ENCODE results near the gene MYF5. TPM values are rescaled to one million over a fixed set of nuclear protein-coding genes. Genes with fewer than 3 reads are reported as not detected.

Gene MYF5
- total and polyA plus RNA-seq, 5 donors from 2014 or later, result not detected

- Mint-ChIP-seq H3K27ac (no peak overlapping the region), H3K27me3 (peaks cover 22% of the 10 kb centered on the region), H3K9me3 (peaks cover 0 to 7% (median 0%) of the 10 kb centered on the region in 7 donors), H3K4me3 (no peak overlapping the region), H3K36me3 (no peaks in the 10 kb centered on the region), H3K4me1 (no peaks in the 10 kb centered on the region)
- no peaks in the 10 kb centered on the region for H3K9me3 ChIP-seq (ENCODE audit: control insufficient read depth in 2 of 2, low read length in 2 of 2)
- no peak for ATAC-seq (ENCODE audit: low read depth in 2 of 2)
- no peak for DNase-seq
- H3K4me3 ChIP-seq (ENCODE audit: low read depth, low read length), result no peak overlapping the region
- no peaks in the 10 kb centered on the region for H3K36me3 ChIP-seq (ENCODE audit: control insufficient read depth, insufficient read depth, low read length)
- no peaks in the 10 kb centered on the region for H3K4me1 ChIP-seq (ENCODE audit: control insufficient read depth, insufficient read depth, low read length, poor library complexity, severe bottlenecking)
- no peak overlapping the region for H3K27ac ChIP-seq (ENCODE audit: insufficient read depth, low read length, poor library complexity, severe bottlenecking)
- H3K27me3 ChIP-seq (ENCODE audit: control insufficient read depth, insufficient read depth, low read length), result peaks cover 5% of the 10 kb centered on the region
These were observed 1.9 kb upstream of the MYF5 start for GRCh38 chr12:80714846-80715245.

- Mint-ChIP-seq H3K9me3 (peaks cover 0 to 4% (median 0%) of the 10 kb centered on the region in 7 donors), H3K4me3 (no peak overlapping the region), H3K27me3 (peaks cover 22% of the 10 kb centered on the region), H3K27ac (no peak overlapping the region), H3K4me1 (no peaks in the 10 kb centered on the region), H3K36me3 (no peaks in the 10 kb centered on the region)
- Histone ChIP-seq H3K36me3 (ENCODE audit: control insufficient read depth, insufficient read depth, low read length) (no peaks in the 10 kb centered on the region), H3K9me3 (ENCODE audit: control insufficient read depth in 2 of 2, low read length in 2 of 2) (no peaks in the 10 kb centered on the region), H3K4me3 (ENCODE audit: low read depth, low read length) (no peak overlapping the region), H3K27ac (ENCODE audit: insufficient read depth, low read length, poor library complexity, severe bottlenecking) (no peak overlapping the region), H3K27me3 (ENCODE audit: control insufficient read depth, insufficient read depth, low read length) (peaks cover 5% of the 10 kb centered on the region), H3K4me1 (ENCODE audit: control insufficient read depth, insufficient read depth, low read length, poor library complexity, severe bottlenecking) (no peaks in the 10 kb centered on the region)
- ATAC-seq (ENCODE audit: low read depth in 2 of 2), result no peak
- DNase-seq, result no peak
These were observed 931 bp upstream of the MYF5 start for GRCh38 chr12:80715713-80716249.

- H3K27me3 Mint-ChIP-seq, result peaks cover 22% of the 10 kb centered on the region
- no peak overlapping the region for H3K27ac Mint-ChIP-seq
- H3K36me3 ChIP-seq (ENCODE audit: control insufficient read depth, insufficient read depth, low read length), result no peaks in the 10 kb centered on the region
- peaks cover 5% of the 10 kb centered on the region for H3K27me3 ChIP-seq (ENCODE audit: control insufficient read depth, insufficient read depth, low read length)
- no peak overlapping the region for H3K4me3 Mint-ChIP-seq
- H3K4me1 ChIP-seq (ENCODE audit: control insufficient read depth, insufficient read depth, low read length, poor library complexity, severe bottlenecking), result no peaks in the 10 kb centered on the region
- H3K4me1 Mint-ChIP-seq, result no peaks in the 10 kb centered on the region
- no peaks in the 10 kb centered on the region for H3K9me3 ChIP-seq (ENCODE audit: control insufficient read depth in 2 of 2, low read length in 2 of 2)
- H3K36me3 Mint-ChIP-seq, result no peaks in the 10 kb centered on the region
- no peak for ATAC-seq (ENCODE audit: low read depth in 2 of 2)
- no peak overlapping the region for H3K27ac ChIP-seq (ENCODE audit: insufficient read depth, low read length, poor library complexity, severe bottlenecking)
- H3K4me3 ChIP-seq (ENCODE audit: low read depth, low read length), result no peak overlapping the region
- DNase-seq, result no peak
- H3K9me3 Mint-ChIP-seq, result peaks cover 0 to 4% (median 0%) of the 10 kb centered on the region in 7 donors
These were observed 1.1 kb downstream of the MYF5 start for GRCh38 chr12:80717856-80718255.

GRCh38 chr12:80720516-80720915, 3.8 kb downstream of the MYF5 start:
- ATAC-seq (ENCODE audit: low read depth in 2 of 2) (no peak), DNase-seq (no peak)
- Histone ChIP-seq H3K4me3 (ENCODE audit: low read depth, low read length) (no peak overlapping the region), H3K4me1 (ENCODE audit: control insufficient read depth, insufficient read depth, low read length, poor library complexity, severe bottlenecking) (no peaks in the 10 kb centered on the region), H3K27me3 (ENCODE audit: control insufficient read depth, insufficient read depth, low read length) (no peaks in the 10 kb centered on the region), H3K27ac (ENCODE audit: insufficient read depth, low read length, poor library complexity, severe bottlenecking) (no peak overlapping the region), H3K36me3 (ENCODE audit: control insufficient read depth, insufficient read depth, low read length) (no peaks in the 10 kb centered on the region), H3K9me3 (ENCODE audit: control insufficient read depth in 2 of 2, low read length in 2 of 2) (no peaks in the 10 kb centered on the region)
- no peak overlapping the region for H3K27ac Mint-ChIP-seq
- peaks cover 14% of the 10 kb centered on the region for H3K27me3 Mint-ChIP-seq
- no peaks in the 10 kb centered on the region for H3K36me3 Mint-ChIP-seq
- H3K4me3 Mint-ChIP-seq, result no peak overlapping the region
- peaks cover 0 to 4% (median 0%) of the 10 kb centered on the region in 7 donors for H3K9me3 Mint-ChIP-seq
- H3K4me1 Mint-ChIP-seq, result no peaks in the 10 kb centered on the region

- H3K36me3 Mint-ChIP-seq, result no peaks in the 10 kb centered on the region
- no peaks in the 10 kb centered on the region for H3K36me3 ChIP-seq (ENCODE audit: control insufficient read depth, insufficient read depth, low read length)
- no peak overlapping the region for H3K27ac Mint-ChIP-seq
- DNase-seq (no peak), ATAC-seq (ENCODE audit: low read depth in 2 of 2) (no peak)
- H3K27me3 ChIP-seq (ENCODE audit: control insufficient read depth, insufficient read depth, low read length), result no peaks in the 10 kb centered on the region
- no peaks in the 10 kb centered on the region for H3K4me1 Mint-ChIP-seq
- no peak overlapping the region for H3K27ac ChIP-seq (ENCODE audit: insufficient read depth, low read length, poor library complexity, severe bottlenecking)
- no peak overlapping the region for H3K4me3 Mint-ChIP-seq
- no peaks in the 10 kb centered on the region for H3K4me1 ChIP-seq (ENCODE audit: control insufficient read depth, insufficient read depth, low read length, poor library complexity, severe bottlenecking)
- no peaks in the 10 kb centered on the region for H3K9me3 ChIP-seq (ENCODE audit: control insufficient read depth in 2 of 2, low read length in 2 of 2)
- H3K9me3 Mint-ChIP-seq, result peaks cover 0 to 1% (median 0%) of the 10 kb centered on the region in 7 donors
- H3K4me3 ChIP-seq (ENCODE audit: low read depth, low read length), result no peak overlapping the region
- H3K27me3 Mint-ChIP-seq, result peaks cover 8% of the 10 kb centered on the region
These were observed 4.6 kb downstream of the MYF5 start for GRCh38 chr12:80721326-80721725.

DNA sequence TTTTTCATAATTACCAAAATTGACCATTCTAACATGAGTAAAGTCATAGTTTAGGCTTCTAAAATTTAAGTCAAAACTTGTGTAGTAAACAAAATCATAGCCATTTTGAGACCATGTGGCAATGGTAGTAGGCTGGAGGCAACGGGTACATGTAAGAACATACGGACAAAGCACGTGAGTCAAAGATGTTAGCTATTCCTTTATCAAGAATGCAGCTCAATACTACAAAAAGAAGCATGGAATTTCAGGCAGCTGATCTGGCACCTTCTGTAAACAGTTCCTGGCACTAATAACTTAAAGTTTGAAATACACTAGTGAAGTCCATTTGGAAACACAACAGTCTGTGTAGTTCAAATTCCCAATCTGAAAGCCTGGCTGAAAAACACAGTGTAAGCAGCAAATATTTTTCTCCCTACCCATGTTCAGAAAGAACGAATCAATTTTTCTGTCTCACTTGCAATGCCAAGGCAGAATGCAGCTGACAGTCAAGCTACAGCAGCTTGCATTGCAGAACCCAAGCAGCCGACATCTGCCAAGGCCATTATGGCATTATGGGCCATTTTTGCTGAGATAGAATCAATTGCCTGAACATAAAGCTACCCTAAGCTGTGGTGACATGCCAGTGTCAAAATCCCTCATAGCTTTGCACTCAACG, 29.3 kb downstream of the MYF5 start:
- H3K4me1 Mint-ChIP-seq, result no peaks in the 10 kb centered on the region
- Histone ChIP-seq H3K4me3 (ENCODE audit: low read depth, low read length) (no peak overlapping the region), H3K4me1 (ENCODE audit: control insufficient read depth, insufficient read depth, low read length, poor library complexity, severe bottlenecking) (no peaks in the 10 kb centered on the region), H3K27ac (ENCODE audit: insufficient read depth, low read length, poor library complexity, severe bottlenecking) (no peak overlapping the region), H3K9me3 (ENCODE audit: control insufficient read depth in 2 of 2, low read length in 2 of 2) (no peaks in the 10 kb centered on the region), H3K36me3 (ENCODE audit: control insufficient read depth, insufficient read depth, low read length) (no peaks in the 10 kb centered on the region), H3K27me3 (ENCODE audit: control insufficient read depth, insufficient read depth, low read length) (no peaks in the 10 kb centered on the region)
- H3K4me3 Mint-ChIP-seq, result no peak overlapping the region
- peaks cover 0 to 15% (median 6%) of the 10 kb centered on the region in 7 donors for H3K9me3 Mint-ChIP-seq
- no peak overlapping the region for H3K27ac Mint-ChIP-seq
- H3K27me3 Mint-ChIP-seq, result no peaks in the 10 kb centered on the region
- no peak for ATAC-seq (ENCODE audit: low read depth in 2 of 2)
- no peak for DNase-seq
- no peaks in the 10 kb centered on the region for H3K36me3 Mint-ChIP-seq

GRCh38 chr12:80747800-80748199, 31.1 kb downstream of the MYF5 start:
- H3K36me3 Mint-ChIP-seq, result no peaks in the 10 kb centered on the region
- no peaks in the 10 kb centered on the region for H3K4me1 ChIP-seq (ENCODE audit: control insufficient read depth, insufficient read depth, low read length, poor library complexity, severe bottlenecking)

GRCh38 chr12:80749456-80749855, 32.7 kb downstream of the MYF5 start:
- Mint-ChIP-seq H3K9me3 (peaks cover 2 to 12% (median 4%) of the 10 kb centered on the region in 7 donors), H3K27me3 (no peaks in the 10 kb centered on the region), H3K27ac (no peak overlapping the region), H3K4me1 (no peaks in the 10 kb centered on the region), H3K4me3 (no peak overlapping the region), H3K36me3 (no peaks in the 10 kb centered on the region)
- no peaks in the 10 kb centered on the region for H3K27me3 ChIP-seq (ENCODE audit: control insufficient read depth, insufficient read depth, low read length)
- H3K36me3 ChIP-seq (ENCODE audit: control insufficient read depth, insufficient read depth, low read length), result no peaks in the 10 kb centered on the region
- no peak overlapping the region for H3K27ac ChIP-seq (ENCODE audit: insufficient read depth, low read length, poor library complexity, severe bottlenecking)
- H3K4me1 ChIP-seq (ENCODE audit: control insufficient read depth, insufficient read depth, low read length, poor library complexity, severe bottlenecking), result no peaks in the 10 kb centered on the region
- ATAC-seq (ENCODE audit: low read depth in 2 of 2), result no peak
- H3K9me3 ChIP-seq (ENCODE audit: control insufficient read depth in 2 of 2, low read length in 2 of 2), result no peaks in the 10 kb centered on the region
- no peak for DNase-seq
- H3K4me3 ChIP-seq (ENCODE audit: low read depth, low read length), result no peak overlapping the region

More at GRCh38 chr12:80747800-80748199, 31.1 kb downstream of the MYF5 start:
- no peak for DNase-seq
- no peak overlapping the region for H3K4me3 ChIP-seq (ENCODE audit: low read depth, low read length)
- H3K27me3 ChIP-seq (ENCODE audit: control insufficient read depth, insufficient read depth, low read length), result no peaks in the 10 kb centered on the region
- H3K36me3 ChIP-seq (ENCODE audit: control insufficient read depth, insufficient read depth, low read length), result no peaks in the 10 kb centered on the region
- H3K4me3 Mint-ChIP-seq, result no peak overlapping the region
- no peak for ATAC-seq (ENCODE audit: low read depth in 2 of 2)
- H3K4me1 Mint-ChIP-seq, result no peaks in the 10 kb centered on the region
- H3K9me3 ChIP-seq (ENCODE audit: control insufficient read depth in 2 of 2, low read length in 2 of 2), result no peaks in the 10 kb centered on the region
- H3K9me3 Mint-ChIP-seq, result peaks cover 0 to 10% (median 4%) of the 10 kb centered on the region in 7 donors
- no peak overlapping the region for H3K27ac ChIP-seq (ENCODE audit: insufficient read depth, low read length, poor library complexity, severe bottlenecking)
- no peaks in the 10 kb centered on the region for H3K27me3 Mint-ChIP-seq
- H3K27ac Mint-ChIP-seq, result no peak overlapping the region

All from CD4-positive, CD25-positive, alpha-beta regulatory T cell (primary cell).